ENCODE data around the gene LIG1. TPM values are rescaled to one million over a fixed set of nuclear protein-coding genes. Genes with fewer than 3 reads are reported as not detected.

LIG1 gene
- 23.0 TPM for polyA plus RNA-seq (2013, experiment 1 of 2; ENCODE audit: insufficient read length)
- 25.2 TPM for polyA plus RNA-seq (2013, experiment 2 of 2; ENCODE audit: insufficient read length)

GRCh38 chr19:48169939-48170803 lies at the start of gene LIG1, which contains the start of gene ZSWIM9:
LIG1 (minus strand) TSS chr19:48170344; CDS start chr19:48165566, 4,778 bp downstream.
ZSWIM9 (plus strand) TSS chr19:48170680; CDS start chr19:48171803, 1,123 bp downstream.
- peak; percentile 98 for DNase-seq

GRCh38 chr19:48218997-48219396 lies 48.9 kb upstream of the LIG1 start:
- no peak for DNase-seq

- DNase-seq: no peak
Measured at GRCh38 chr19:48216933-48217332, 46.8 kb upstream of the LIG1 start.

GRCh38 chr19:48213959-48214358 lies 43.8 kb upstream of the LIG1 start:
- peak; percentile 43 for DNase-seq

- no peak for DNase-seq
Measured at GRCh38 chr19:48210005-48210404, 39.9 kb upstream of the LIG1 start.

- no peak for DNase-seq
Measured at GRCh38 chr19:48206397-48207093, 36.4 kb upstream of the LIG1 start.

- DNase-seq: peak; percentile 94
Measured at GRCh38 chr19:48203794-48204628, 33.9 kb upstream of the LIG1 start.

GRCh38 chr19:48203222-48203793 lies 33.2 kb upstream of the LIG1 start:
- no peak for DNase-seq

GRCh38 chr19:48196933-48197665 lies 27.0 kb upstream of the LIG1 start:
- no peak for DNase-seq

GRCh38 chr19:48196321-48196763 lies 26.2 kb upstream of the LIG1 start:
- no peak for DNase-seq

- no peak for DNase-seq
Measured at GRCh38 chr19:48194844-48195830, 25.0 kb upstream of the LIG1 start.

GRCh38 chr19:48194041-48194843 lies 24.1 kb upstream of the LIG1 start:
- DNase-seq: no peak

GRCh38 chr19:48192750-48193149 lies 22.6 kb upstream of the LIG1 start:
- no peak for DNase-seq

GRCh38 chr19:48190885-48191284 lies 20.7 kb upstream of the LIG1 start:
- DNase-seq: no peak

- DNase-seq: peak; percentile 19
Measured at GRCh38 chr19:48190288-48190884, 20.2 kb upstream of the LIG1 start.

- no peak for DNase-seq
Measured at GRCh38 chr19:48186541-48186991, 16.4 kb upstream of the LIG1 start.

- no peak for DNase-seq
Measured at GRCh38 chr19:48186015-48186414, 15.9 kb upstream of the LIG1 start.

- no peak for DNase-seq
Measured at GRCh38 chr19:48183356-48183755, 13.2 kb upstream of the LIG1 start.

GRCh38 chr19:48182434-48182833 lies 12.3 kb upstream of the LIG1 start:
- DNase-seq: no peak

Data from fibroblast of skin of scalp (primary cell).